Caco-2 (cell line): ENCODE results near the gene CYBB. TPM values are rescaled to one million over a fixed set of nuclear protein-coding genes. Genes with fewer than 3 reads are reported as not detected.

Experiments used
- BruUV-seq: library from RNA; stranded (reverse); fragments of 400-500 nt; replicated peaks from 2 replicates; lab custom pipeline; 2021; lab: Mats Ljungman, UMichigan
- CTCF ChIA-PET: fragments of 300-600 bp; sonication (Branson Sonifier 250); formaldehyde crosslinking; loops from one replicate; lab custom pipeline; 2022; ENCODE audit warnings: antibody characterized with exemption; lab: Charles Lee
- POLR2A ChIA-PET: fragments of 300-600 bp; sonication (Branson Sonifier 250); formaldehyde crosslinking; loops from one replicate; lab custom pipeline; 2022; ENCODE audit warnings: antibody characterized with exemption; lab: Charles Lee
- DNase-seq, 2 experiments: peaks; one replicate each; pipeline versions ENCODE4 v3.0.0 to v3.0.0-alpha.2; 2020 to 2022
- H3K27me3 ChIP-seq: replicated peaks from 2 replicates; pipeline ENCODE4 v1.6.0; 2011; ENCODE audit warnings: low read length; ENCODE audit not compliant: control insufficient read depth, insufficient read depth
- H3K36me3 ChIP-seq: 2 replicates; pipeline ENCODE4 v1.5.1; 2011; ENCODE audit warnings: low read length; ENCODE audit not compliant: control insufficient read depth, insufficient read depth
- H3K4me1 ChIP-seq: fragments of 250-450 bp; sonication (Bioruptor Pico); 2 replicates; pipeline ENCODE4 v1.5.1; 2020; ENCODE audit warnings: mild to moderate bottlenecking
- H3K4me3 ChIP-seq: 2 replicates; pipeline ENCODE4 v1.5.1; 2011; ENCODE audit warnings: low read depth, mild to moderate bottlenecking, control low read depth, low read length
- H3K9me3 ChIP-seq: fragments of 250-450 bp; sonication (Bioruptor Pico); 2 replicates; pipeline ENCODE4 v1.5.1; 2020; ENCODE audit warnings: mild to moderate bottlenecking, moderate library complexity
- H3K27ac Mint-ChIP-seq: one replicate; pipeline ENCODE4 v1.8.0; 2022; ENCODE audit warnings: mixed read lengths; ENCODE audit not compliant: unreplicated experiment
- H3K27me3 Mint-ChIP-seq: one replicate; pipeline ENCODE4 v1.8.0; 2022; ENCODE audit warnings: mixed read lengths; ENCODE audit not compliant: insufficient read depth, unreplicated experiment
- H3K36me3 Mint-ChIP-seq: one replicate; pipeline ENCODE4 v1.8.0; 2022; ENCODE audit warnings: mild to moderate bottlenecking, mixed read lengths; ENCODE audit not compliant: insufficient read depth, unreplicated experiment
- H3K4me1 Mint-ChIP-seq: one replicate; pipeline ENCODE4 v1.8.0; 2022; ENCODE audit warnings: low read depth, mixed read lengths; ENCODE audit not compliant: unreplicated experiment
- H3K4me3 Mint-ChIP-seq: one replicate; pipeline ENCODE4 v1.8.0; 2022; ENCODE audit warnings: mild to moderate bottlenecking, moderate library complexity, mixed read lengths; ENCODE audit not compliant: unreplicated experiment
- H3K9me3 Mint-ChIP-seq: one replicate; pipeline ENCODE4 v1.8.0; 2022; ENCODE audit warnings: mixed read lengths; ENCODE audit not compliant: unreplicated experiment
- CTCF ChIP-seq, 2 experiments: fragments of 200-600 bp in 1 of 2; IDR thresholded peaks; 1 replicate in 1 of 2; 2 replicates in 1 of 2; pipeline versions ENCODE4 v1.5.1 to v1.8.0; 2011 to 2022; ENCODE audit warnings: antibody characterized with exemption in 1 of 2, control low read depth in 1 of 2, inconsistent platforms in 1 of 2, low read depth in 1 of 2, low read length in 1 of 2, mild to moderate bottlenecking in 1 of 2, moderate library complexity in 1 of 2; ENCODE audit not compliant: insufficient read depth in 1 of 2, severe bottlenecking in 1 of 2, unreplicated experiment in 1 of 2
- intact Hi-C: fragments of 100-400 bp; cut with micrococcal nuclease; formaldehyde crosslinking; loops from one replicate; pipeline ENCODE4 v1.10.0; 2022; ENCODE audit not compliant: unreplicated experiment
- total RNA-seq: library from RNA; stranded (reverse); gene quantifications from 2 replicates; pipeline ENCODE4 v1.2.3, GENCODE V29; 2022

Gene CYBB
- total RNA-seq, 1 experiment from 2014 or later: 0.43 TPM

GRCh38 chrX:37812110-37812509 is 32.3 kb downstream of the CYBB start:
- H3K27me3 ChIP-seq: no peaks in the 10 kb centered on the region
- Mint-ChIP-seq H3K4me1 (no peaks in the 10 kb centered on the region), H3K9me3 (no peaks in the 10 kb centered on the region), H3K27me3 (peaks cover 4% of the 10 kb centered on the region), H3K36me3 (no peaks in the 10 kb centered on the region), H3K27ac (no peak overlapping the region), H3K4me3 (no peak overlapping the region)
- H3K4me1 ChIP-seq: no peaks in the 10 kb centered on the region
- ChIA-PET POLR2A (no interaction called here), CTCF (no interaction called here)
- no peak overlapping the region for H3K4me3 ChIP-seq
- no peak for DNase-seq
- no peaks in the 10 kb centered on the region for H3K36me3 ChIP-seq
- intact Hi-C loops: no loop called here
- no peaks in the 10 kb centered on the region for H3K9me3 ChIP-seq
- BruUV-seq: no TSS peak
- no peak for TF ChIP-seq CTCF (IDR thresholded peaks at IDR 0.05; ENCODE audit: insufficient read depth in 1 of 2, low read depth in 1 of 2, low read length in 1 of 2, severe bottlenecking in 1 of 2, unreplicated experiment in 1 of 2)

GRCh38 chrX:37813570-37813969 is 33.7 kb downstream of the CYBB start:
- ChIA-PET POLR2A (no interaction called here), CTCF (no interaction called here)
- no peaks in the 10 kb centered on the region for H3K9me3 Mint-ChIP-seq
- H3K4me1 Mint-ChIP-seq: no peaks in the 10 kb centered on the region
- DNase-seq: no peak
- intact Hi-C loops: no loop called here
- H3K36me3 ChIP-seq: no peaks in the 10 kb centered on the region
- H3K27me3 Mint-ChIP-seq: peaks cover 4% of the 10 kb centered on the region
- no peak overlapping the region for H3K4me3 ChIP-seq
- BruUV-seq: no TSS peak
- H3K9me3 ChIP-seq: no peaks in the 10 kb centered on the region
- no peaks in the 10 kb centered on the region for H3K4me1 ChIP-seq
- H3K27ac Mint-ChIP-seq: no peak overlapping the region
- no peaks in the 10 kb centered on the region for H3K27me3 ChIP-seq
- H3K4me3 Mint-ChIP-seq: no peak overlapping the region
- no peak for TF ChIP-seq CTCF (IDR thresholded peaks at IDR 0.05; ENCODE audit: insufficient read depth in 1 of 2, low read depth in 1 of 2, low read length in 1 of 2, severe bottlenecking in 1 of 2, unreplicated experiment in 1 of 2)
- H3K36me3 Mint-ChIP-seq: no peaks in the 10 kb centered on the region

GRCh38 chrX:37815366-37815765 is 35.5 kb downstream of the CYBB start:
- H3K9me3 Mint-ChIP-seq: no peaks in the 10 kb centered on the region
- H3K4me1 Mint-ChIP-seq: no peaks in the 10 kb centered on the region
- H3K36me3 ChIP-seq: no peaks in the 10 kb centered on the region
- H3K27me3 Mint-ChIP-seq: no peaks in the 10 kb centered on the region
- H3K4me3 Mint-ChIP-seq: no peak overlapping the region
- POLR2A ChIA-PET: no interaction called here
- H3K4me1 ChIP-seq: no peaks in the 10 kb centered on the region
- no peaks in the 10 kb centered on the region for H3K27me3 ChIP-seq
- no TSS peak for BruUV-seq
- no peaks in the 10 kb centered on the region for H3K36me3 Mint-ChIP-seq
- CTCF ChIA-PET: interaction anchor here (1.0 kb wide), 1 partner anchor 10 kb away, joined by 4 read pairs; no protein-coding TSS in a partner anchor
- TF ChIP-seq CTCF (IDR thresholded peaks at IDR 0.05; ENCODE audit: insufficient read depth in 1 of 2, low read depth in 1 of 2, low read length in 1 of 2, severe bottlenecking in 1 of 2, unreplicated experiment in 1 of 2): no peak
- no peak for DNase-seq
- H3K27ac Mint-ChIP-seq: no peak overlapping the region
- intact Hi-C loops: no loop called here
- H3K4me3 ChIP-seq: no peak overlapping the region
- no peaks in the 10 kb centered on the region for H3K9me3 ChIP-seq
